Eye (tissue), 1 donor: ENCODE measurements around the gene CAP2.
"Not testable (repeated sequence)": the region's sequence is repeated elsewhere in the genome, so short reads cannot be mapped to it uniquely, and the experiment has no call there.

Source experiments
- DNase-seq: peaks from one replicate; pipeline ENCODE4 v3.0.0-alpha.2; 2015

CAP2 gene

GRCh38 chr6:17397764-17398194 lies 4.4 kb downstream of the CAP2 start:
- no peak for DNase-seq

- not testable (repeated sequence) for DNase-seq
These were observed 12.0 kb downstream of the CAP2 start for GRCh38 chr6:17405181-17405943.

- no peak for DNase-seq
These were observed 12.5 kb downstream of the CAP2 start for GRCh38 chr6:17405944-17406245.

- DNase-seq: no peak
These were observed 14.7 kb downstream of the CAP2 start for GRCh38 chr6:17408081-17408480.

- no peak for DNase-seq
These were observed 16.9 kb downstream of the CAP2 start for GRCh38 chr6:17410281-17410680.

- no peak for DNase-seq
These were observed 19.9 kb downstream of the CAP2 start for GRCh38 chr6:17413313-17413750.

GRCh38 chr6:17414395-17414794 lies 21.0 kb downstream of the CAP2 start:
- DNase-seq: not testable (repeated sequence)

- DNase-seq: no peak
These were observed 21.9 kb downstream of the CAP2 start for GRCh38 chr6:17415321-17415720.

- no peak for DNase-seq
These were observed 23.4 kb downstream of the CAP2 start for GRCh38 chr6:17416806-17417205.

GRCh38 chr6:17417817-17418216 lies 24.4 kb downstream of the CAP2 start:
- peak; percentile 66 for DNase-seq

- DNase-seq: peak; percentile 63
These were observed 25.1 kb downstream of the CAP2 start for GRCh38 chr6:17418281-17419188.

- DNase-seq: no peak
These were observed 25.8 kb downstream of the CAP2 start for GRCh38 chr6:17419189-17419575.

GRCh38 chr6:17420368-17420767 lies 27.0 kb downstream of the CAP2 start:
- DNase-seq: no peak

- DNase-seq: no peak
These were observed 28.0 kb downstream of the CAP2 start for GRCh38 chr6:17421406-17421805.

- peak; percentile 35 for DNase-seq
These were observed 29.6 kb downstream of the CAP2 start for GRCh38 chr6:17423026-17423425.

GRCh38 chr6:17427062-17427461 lies 33.7 kb downstream of the CAP2 start:
- no peak for DNase-seq

- DNase-seq: no peak
These were observed 34.2 kb downstream of the CAP2 start for GRCh38 chr6:17427617-17428016.

- not testable (repeated sequence) for DNase-seq
These were observed 35.3 kb downstream of the CAP2 start for GRCh38 chr6:17428595-17429120.

GRCh38 chr6:17429383-17430061 lies 36.1 kb downstream of the CAP2 start:
- peak; percentile 59 for DNase-seq

GRCh38 chr6:17431581-17431980 lies 38.2 kb downstream of the CAP2 start:
- no peak for DNase-seq

- DNase-seq: no peak
These were observed 39.0 kb downstream of the CAP2 start for GRCh38 chr6:17432356-17432755.

- DNase-seq: no peak
These were observed 46.0 kb downstream of the CAP2 start for GRCh38 chr6:17439243-17439993.
